ENCODE results near the gene CDH23.

Gene CDH23

GRCh38 chr10:71406878-71407277 is 10.2 kb downstream of the CDH23 start:
- CTCF ChIA-PET, result interaction anchor here (0.5 to 0.9 kb wide), 3 partner anchors 18 to 288 kb away, joined by 3 read pairs; no protein-coding TSS in a partner anchor
- DNase-seq (ENCODE audit: low spot score), result no peak
- H3K27ac ChIP-seq, result no peak overlapping the region

GRCh38 chr10:71408436-71409225 is 11.9 kb downstream of the CDH23 start:
- POLR2A ChIA-PET (ENCODE audit: low non-redundant PET), result no interaction called here
- no peak overlapping the region for H3K27ac ChIP-seq
- no peak for TF ChIP-seq CTCF (conservative IDR thresholded peaks at IDR 0.05; ENCODE audit: low read depth)
- CTCF ChIA-PET, result no interaction called here
- no peak for DNase-seq (ENCODE audit: low spot score)

More at GRCh38 chr10:71406878-71407277, 10.2 kb downstream of the CDH23 start:
- no peak for TF ChIP-seq CTCF (conservative IDR thresholded peaks at IDR 0.05; ENCODE audit: low read depth)
- POLR2A ChIA-PET (ENCODE audit: low non-redundant PET), result no interaction called here

- CTCF ChIA-PET, result interaction anchor here (0.5 to 0.8 kb wide), 2 partner anchors 73 to 161 kb away, joined by 3 to 5 read pairs; no protein-coding TSS in a partner anchor
- H3K27ac ChIP-seq, result no peak overlapping the region
- no peak for DNase-seq (ENCODE audit: low spot score)
- POLR2A ChIA-PET (ENCODE audit: low non-redundant PET), result no interaction called here
- TF ChIP-seq CTCF (conservative IDR thresholded peaks at IDR 0.05; ENCODE audit: low read depth), result no peak
Measured at GRCh38 chr10:71409516-71410104, 12.9 kb downstream of the CDH23 start.

- CTCF ChIA-PET, result interaction anchor here (0.6 to 0.7 kb wide), 2 partner anchors 19 to 81 kb away, joined by 3 read pairs; no protein-coding TSS in a partner anchor
- no peak for DNase-seq (ENCODE audit: low spot score)
- TF ChIP-seq CTCF (conservative IDR thresholded peaks at IDR 0.05; ENCODE audit: low read depth), result no peak
- H3K27ac ChIP-seq, result no peak overlapping the region
- POLR2A ChIA-PET (ENCODE audit: low non-redundant PET), result no interaction called here
Measured at GRCh38 chr10:71413581-71413980, 16.9 kb downstream of the CDH23 start.

GRCh38 chr10:71414359-71414758 is 17.6 kb downstream of the CDH23 start:
- ChIA-PET POLR2A (ENCODE audit: low non-redundant PET) (no interaction called here), CTCF (interaction anchor here (0.6 kb wide), 1 partner anchor 82 kb away, joined by 3 read pairs; no protein-coding TSS in a partner anchor)
- no peak for TF ChIP-seq CTCF (conservative IDR thresholded peaks at IDR 0.05; ENCODE audit: low read depth)
- H3K27ac ChIP-seq, result no peak overlapping the region
- DNase-seq (ENCODE audit: low spot score), result no peak

GRCh38 chr10:71419002-71419540 is 22.4 kb downstream of the CDH23 start:
- ChIA-PET POLR2A (ENCODE audit: low non-redundant PET) (no interaction called here), CTCF (interaction anchor here (0.6 kb wide), 2 partner anchors 71 to 101 kb away, joined by 3 read pairs; no protein-coding TSS in a partner anchor)
- H3K27ac ChIP-seq, result no peak overlapping the region
- TF ChIP-seq CTCF (conservative IDR thresholded peaks at IDR 0.05; ENCODE audit: low read depth), result no peak
- DNase-seq (ENCODE audit: low spot score), result no peak

All from RWPE1 (cell line).